GM18520 (cell line): ENCODE data around the gene SPATS1.

Experiments
- ATAC-seq: cut with Tn5 transposase; IDR thresholded peaks from one replicate; pipeline ENCODE4 v1.9.1; 2021; ENCODE audit not compliant: unreplicated experiment

SPATS1 gene

GRCh38 chr6:44387346-44388134, 45.1 kb downstream of the SPATS1 start, which contains the start of gene CDC5L:
CDC5L (plus strand) TSS chr6:44387706; CDS start chr6:44387824, 118 bp downstream.
- ATAC-seq, result peak; percentile 83

DNA sequence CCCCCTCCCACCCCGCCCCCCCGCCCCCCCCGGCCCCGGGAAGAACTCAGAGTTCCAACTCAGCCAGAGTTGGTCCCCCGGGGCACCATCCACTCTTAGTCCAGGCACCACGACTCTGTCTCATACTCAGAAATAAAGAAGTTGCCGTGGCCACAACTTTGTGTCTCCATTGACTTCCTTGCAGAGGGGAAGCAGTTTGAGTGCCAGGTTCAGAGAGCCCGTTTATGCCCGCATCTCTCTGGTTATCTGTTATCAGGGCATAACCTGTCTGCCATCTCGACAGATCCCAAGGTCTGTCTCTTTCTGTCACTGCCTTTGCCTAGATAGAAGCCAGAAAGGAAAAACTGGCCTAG, 45.7 kb downstream of the SPATS1 start:
- no peak for ATAC-seq

DNA sequence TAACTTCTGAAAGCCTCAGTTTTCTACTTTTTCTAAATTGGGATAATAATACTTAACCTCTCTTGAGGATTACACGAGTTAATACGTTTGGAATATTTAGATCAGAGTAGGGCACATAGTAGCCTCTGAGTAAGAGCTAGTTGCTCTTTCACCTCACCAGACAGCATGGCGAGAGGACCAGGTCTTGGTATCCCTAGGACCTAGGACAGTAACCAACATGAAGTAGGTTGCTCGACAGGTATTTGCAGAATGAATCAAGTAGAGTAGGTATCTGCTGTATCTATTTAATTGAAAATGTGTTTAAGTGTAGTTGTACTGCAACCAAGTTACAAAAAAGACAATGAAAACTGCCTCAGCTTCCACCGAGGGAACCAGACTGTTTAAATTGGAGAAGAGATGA, 46.4 kb downstream of the SPATS1 start:
- ATAC-seq, result no peak

- ATAC-seq, result no peak
Observed at GRCh38 chr6:44390158-44390683, 47.8 kb downstream of the SPATS1 start.
